ENCODE measurements around the gene RBM42. TPM values are rescaled to one million over a fixed set of nuclear protein-coding genes. Genes with fewer than 3 reads are reported as not detected.

Gene RBM42
- total RNA-seq, 1 experiment from 2014 or later = 87.7 TPM

GRCh38 chr19:35675589-35676140, 46.8 kb downstream of the RBM42 start:
- no peak for DNase-seq (ENCODE audit: unreplicated experiment)
- H3K36me3 Mint-ChIP-seq (ENCODE audit: insufficient read depth, unreplicated experiment) = peaks cover 7% of the 10 kb centered on the region
- ChIA-PET CTCF (no interaction called here), POLR2A (no interaction called here)
- H3K9me3 Mint-ChIP-seq (ENCODE audit: unreplicated experiment) = no peaks in the 10 kb centered on the region
- intact Hi-C loops (cut with micrococcal nuclease) = no loop called here
- H3K27me3 Mint-ChIP-seq (ENCODE audit: insufficient read depth, unreplicated experiment) = peaks cover 30% of the 10 kb centered on the region
- BruUV-seq (replicated peaks) = no TSS peak
- no peak for TF ChIP-seq CTCF (IDR thresholded peaks at IDR 0.05; ENCODE audit: unreplicated experiment)
- H3K4me3 Mint-ChIP-seq (ENCODE audit: unreplicated experiment) = no peak overlapping the region
- H3K27ac Mint-ChIP-seq (ENCODE audit: low read depth, unreplicated experiment) = no peak overlapping the region
- H3K4me1 Mint-ChIP-seq (ENCODE audit: insufficient read depth, unreplicated experiment) = peaks cover 6% of the 10 kb centered on the region

Other genes starting within 250 kb of the RBM42 start
- not detected in 2 replicates for gene FFAR2, start 180.8 kb upstream of the RBM42 start, total RNA-seq (2022)
- not detected in 2 replicates for gene KRTDAP, start 138.6 kb upstream of the RBM42 start, total RNA-seq (2022)
- 86.2 and 90.7 TPM in 2 replicates for gene DMKN, start 115.4 kb upstream of the RBM42 start, total RNA-seq (2022)
- gene SBSN, start 100.7 kb upstream of the RBM42 start, total RNA-seq (2022) = 0.61 TPM in 1 of 2 replicates, not detected in the other
- gene GAPDHS, start 95.6 kb upstream of the RBM42 start, total RNA-seq (2022) = not detected in 2 replicates
- 110 and 123 TPM in 2 replicates for gene TMEM147, start 83.4 kb upstream of the RBM42 start, total RNA-seq (2022)
- not detected in 2 replicates for gene ATP4A, start 65.4 kb upstream of the RBM42 start, total RNA-seq (2022)
- not detected in 2 replicates for gene PMIS2, start 42.9 kb upstream of the RBM42 start, total RNA-seq (2022)
- 6.3 and 10.6 TPM in 2 replicates for gene HAUS5, start 16.3 kb upstream of the RBM42 start, total RNA-seq (2022)
- 0.44 and 1.0 TPM in 2 replicates for gene ETV2, start 12.7 kb downstream of the RBM42 start, total RNA-seq (2022)
- 213 and 265 TPM in 2 replicates for gene COX6B1, start 19.3 kb downstream of the RBM42 start, total RNA-seq (2022)
- gene UPK1A, start 37.5 kb downstream of the RBM42 start, total RNA-seq (2022) = not detected in 2 replicates
- not detected in 2 replicates for gene ZBTB32, start 75.5 kb downstream of the RBM42 start, total RNA-seq (2022)
- 36.0 TPM in 2 replicates for gene KMT2B, start 89.0 kb downstream of the RBM42 start, total RNA-seq (2022)
- 3.6 and 4.2 TPM in 2 replicates for gene IGFLR1, start 113.4 kb downstream of the RBM42 start, total RNA-seq (2022)
- 32.0 and 37.5 TPM in 2 replicates for gene U2AF1L4, start 116.4 kb downstream of the RBM42 start, total RNA-seq (2022)
- 65.0 and 86.9 TPM in 2 replicates for gene PSENEN, start 116.6 kb downstream of the RBM42 start, total RNA-seq (2022)
- gene LIN37, start 119.5 kb downstream of the RBM42 start, total RNA-seq (2022) = 19.6 and 24.6 TPM in 2 replicates
- 0.21 TPM in 1 of 2 replicates, not detected in the other for gene HSPB6, start 128.0 kb downstream of the RBM42 start, total RNA-seq (2022)
- gene PROSER3, start 129.1 kb downstream of the RBM42 start, total RNA-seq (2022) = 33.8 and 37.3 TPM in 2 replicates
- 5.4 and 5.6 TPM in 2 replicates for gene ARHGAP33, start 146.5 kb downstream of the RBM42 start, total RNA-seq (2022)
- not detected in 2 replicates for gene PRODH2, start 183.8 kb downstream of the RBM42 start, total RNA-seq (2022)
- gene NPHS1, start 223.5 kb downstream of the RBM42 start, total RNA-seq (2022) = not detected in 2 replicates
- gene KIRREL2, start 227.9 kb downstream of the RBM42 start, total RNA-seq (2022) = not detected in 2 replicates
- gene APLP1, start 239.5 kb downstream of the RBM42 start, total RNA-seq (2022) = 1.3 and 2.4 TPM in 2 replicates

Data from MCF 10A (cell line).